ENCODE results near the gene CHIT1. TPM values are rescaled to one million over a fixed set of nuclear protein-coding genes. Genes with fewer than 3 reads are reported as not detected.
"Not testable (repeated sequence)": the region's sequence is repeated elsewhere in the genome, so short reads cannot be mapped to it uniquely, and the experiment has no call there.

Gene CHIT1
- total and polyA plus RNA-seq, 12 donors = 0.13 to 6.5 (median 0.60) TPM; not detected in 1

GRCh38 chr1:203239526-203240305 is 10.2 kb upstream of the CHIT1 start:
- intact Hi-C loops (cut with DNase I) = no loop called here

DNA sequence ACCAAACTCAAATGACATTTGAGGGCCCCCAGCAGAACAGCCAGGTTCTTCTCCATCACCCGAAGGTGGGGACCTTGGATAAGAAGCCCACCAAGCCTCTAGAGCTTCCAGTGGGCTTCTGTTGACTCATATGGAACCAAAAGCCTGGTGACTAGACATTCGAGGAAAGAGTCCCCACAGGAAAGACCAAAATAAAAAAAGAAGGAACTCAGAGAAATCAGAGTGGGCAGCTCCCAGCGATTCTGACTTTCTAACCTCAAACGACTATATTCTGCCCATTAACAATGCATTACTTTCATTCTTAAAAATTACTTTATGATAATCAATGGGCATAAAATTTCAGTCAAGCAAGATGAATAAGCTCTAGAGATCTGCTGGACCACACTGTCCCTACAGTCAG is 9.6 kb upstream of the CHIT1 start:
- H3K9me3 ChIP-seq (replicated peaks in 1 of 3) = peaks cover 0 to 5% (median 0%) of the 10 kb centered on the region in 3 donors
- no peaks in the 10 kb centered on the region for H3K36me3 ChIP-seq (replicated peaks in 1 of 2)
- DNase-seq = no peak
- H3K27me3 ChIP-seq = peaks cover 6% of the 10 kb centered on the region
- no peaks in the 10 kb centered on the region for H3K4me1 ChIP-seq (replicated peaks in 1 of 2)
- intact Hi-C loops (cut with DNase I) = no loop called here
- H3K27ac ChIP-seq = no peak overlapping the region
- H3K4me3 ChIP-seq = no peak overlapping the region
- TF ChIP-seq CTCF (IDR thresholded peaks at IDR 0.05) = no peak
- no peak for TF ChIP-seq POLR2A (IDR thresholded peaks at IDR 0.05)
- WGBS, 4 donors = 59 to 70% (median 67%) methylated on average over 4 of the region's 4 CpGs

More at GRCh38 chr1:203239526-203240305, 10.2 kb upstream of the CHIT1 start:
- WGBS, 4 donors = 53 to 78% (median 69%) methylated on average over 5 of the region's 5 CpGs
- Histone ChIP-seq H3K4me1 (replicated peaks in 1 of 2) (no peaks in the 10 kb centered on the region), H3K9me3 (replicated peaks in 1 of 3) (peaks cover 0 to 5% (median 0%) of the 10 kb centered on the region in 3 donors), H3K27me3 (peaks cover 6% of the 10 kb centered on the region), H3K4me3 (no peak overlapping the region), H3K36me3 (replicated peaks in 1 of 2) (no peaks in the 10 kb centered on the region), H3K27ac (no peak overlapping the region)
- no peak for TF ChIP-seq CTCF (IDR thresholded peaks at IDR 0.05)
- no peak for TF ChIP-seq POLR2A (IDR thresholded peaks at IDR 0.05)
- no peak for DNase-seq

DNA sequence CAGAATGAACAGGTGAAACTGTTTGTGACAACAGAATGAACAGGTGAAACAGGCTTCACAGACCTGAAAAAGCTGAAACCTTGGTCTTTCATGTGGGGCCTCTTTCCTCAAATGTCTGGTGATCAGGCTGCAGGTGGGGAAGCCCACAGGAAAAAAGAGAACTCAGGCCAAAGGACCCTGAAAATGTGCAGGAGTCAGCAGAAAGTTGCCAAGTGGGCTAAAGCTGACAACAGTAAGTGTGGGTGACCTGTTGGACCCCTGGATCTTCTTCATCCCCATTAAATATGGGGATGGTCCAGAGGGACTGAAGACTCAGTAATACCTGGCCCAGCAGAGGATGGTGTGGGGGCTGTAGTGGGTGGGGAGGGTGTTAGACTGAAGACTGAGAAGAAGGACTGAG is 9.1 kb upstream of the CHIT1 start:
- Histone ChIP-seq H3K4me1 (replicated peaks in 1 of 2) (no peaks in the 10 kb centered on the region), H3K27me3 (peaks cover 6% of the 10 kb centered on the region), H3K36me3 (replicated peaks in 1 of 2) (no peaks in the 10 kb centered on the region), H3K27ac (no peak overlapping the region), H3K4me3 (no peak overlapping the region), H3K9me3 (replicated peaks in 1 of 3) (peaks cover 0 to 5% (median 0%) of the 10 kb centered on the region in 3 donors)
- no peak for DNase-seq
- intact Hi-C loops (cut with DNase I) = no loop called here
- TF ChIP-seq POLR2A (IDR thresholded peaks at IDR 0.05) (no peak), CTCF (IDR thresholded peaks at IDR 0.05) (no peak)

DNA sequence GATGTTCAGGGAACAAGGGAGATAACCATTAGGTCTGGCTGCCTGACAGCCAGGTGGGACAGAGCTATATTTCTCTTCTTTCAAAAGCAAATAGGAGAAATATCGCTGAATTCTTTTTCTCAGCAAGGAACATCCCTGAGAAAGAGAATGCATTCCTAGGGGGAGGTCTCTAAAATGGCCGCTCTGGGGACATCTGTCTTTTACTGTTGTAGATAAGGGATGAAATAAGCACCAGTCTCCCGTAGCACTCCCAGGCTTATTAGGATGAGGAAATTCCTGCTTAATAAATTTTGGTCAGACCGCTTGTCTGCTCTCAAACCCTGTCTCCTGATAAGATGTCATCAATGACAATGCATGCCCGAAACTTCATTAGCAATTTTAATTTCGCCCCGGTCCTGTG is 5.4 kb upstream of the CHIT1 start:
- H3K9me3 ChIP-seq (replicated peaks in 1 of 3); DNase-seq; H3K4me3 ChIP-seq; H3K27me3 ChIP-seq; H3K36me3 ChIP-seq (replicated peaks in 1 of 2); intact Hi-C loops (cut with DNase I); H3K27ac ChIP-seq; H3K4me1 ChIP-seq (replicated peaks in 1 of 2): not testable (repeated sequence)
- WGBS, 4 donors = 83 to 91% (median 88%) methylated on average over 7 of the region's 7 CpGs

DNA sequence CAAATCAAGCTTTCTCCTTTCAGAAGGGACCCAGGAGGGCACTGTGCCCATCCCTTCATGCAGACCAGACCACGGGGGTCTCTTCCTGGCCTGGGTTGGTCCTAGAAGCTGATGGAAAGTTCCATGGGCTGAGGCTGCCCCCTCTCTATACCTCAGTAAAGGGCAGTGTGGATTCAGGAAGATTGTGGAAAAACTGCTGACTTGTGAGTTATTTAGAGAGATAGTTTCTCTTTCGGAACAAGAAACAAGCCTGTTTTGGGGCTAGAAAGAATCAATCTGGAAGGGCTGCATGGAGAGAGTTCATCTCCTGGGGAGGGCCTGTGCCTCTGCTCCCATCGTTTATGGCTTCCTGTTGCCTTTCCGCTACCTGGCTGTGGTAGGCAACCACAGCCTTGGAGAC is 803 bp downstream of the CHIT1 start:
- no peak for TF ChIP-seq CTCF (IDR thresholded peaks at IDR 0.05)
- no peak for TF ChIP-seq POLR2A (IDR thresholded peaks at IDR 0.05)
- no peaks in the 10 kb centered on the region for H3K27me3 ChIP-seq
- DNase-seq = no peak
- intact Hi-C loops (cut with DNase I) = no loop called here
- H3K36me3 ChIP-seq (replicated peaks in 1 of 2) = no peaks in the 10 kb centered on the region
- H3K4me1 ChIP-seq (replicated peaks in 1 of 2) = no peaks in the 10 kb centered on the region
- no peaks in the 10 kb centered on the region for H3K9me3 ChIP-seq (replicated peaks in 1 of 3)
- no peak overlapping the region for H3K4me3 ChIP-seq
- no peak overlapping the region for H3K27ac ChIP-seq
- 74 to 80% (median 78%) methylated on average over 3 to 4 of the region's 4 CpGs for WGBS, 4 donors
